H9 (cell line): ENCODE measurements around the gene C1RL. TPM values are rescaled to one million over a fixed set of nuclear protein-coding genes. Genes with fewer than 3 reads are reported as not detected.

Experiments
- DNase-seq: peaks from one replicate; pipeline ENCODE4 v3.0.0-alpha.2; 2017
- H2AFZ ChIP-seq: one replicate; pipeline ENCODE4 v1.6.1; 2013; ENCODE audit warnings: mild to moderate bottlenecking, low read length, control low read depth, moderate library complexity
- H2AK5ac ChIP-seq: 2 replicates; pipeline ENCODE4 v1.6.1; 2013; ENCODE audit warnings: low read length, control low read depth, mixed read lengths; ENCODE audit not compliant: insufficient read length
- H2BK120ac ChIP-seq: one replicate; pipeline ENCODE4 v1.6.1; 2013; ENCODE audit warnings: low read depth, mild to moderate bottlenecking, low read length, control low read depth, inconsistent platforms; ENCODE audit not compliant: poor library complexity, severe bottlenecking
- H2BK12ac ChIP-seq: 2 replicates; pipeline ENCODE4 v1.6.1; 2013; ENCODE audit warnings: low read length, control low read depth, mixed read lengths, low read depth; ENCODE audit not compliant: insufficient read length
- H2BK15ac ChIP-seq: 2 replicates; pipeline ENCODE4 v1.6.1; 2013; ENCODE audit warnings: low read depth, low read length, control low read depth
- H2BK20ac ChIP-seq: one replicate; pipeline ENCODE4 v1.6.1; 2013; ENCODE audit warnings: low read depth, mild to moderate bottlenecking, low read length, control low read depth, inconsistent platforms; ENCODE audit not compliant: poor library complexity, severe bottlenecking
- H2BK5ac ChIP-seq: 2 replicates; pipeline ENCODE4 v1.6.1; 2013; ENCODE audit warnings: low read length, control low read depth, mixed read lengths; ENCODE audit not compliant: insufficient read length
- H3K14ac ChIP-seq: 2 replicates; pipeline ENCODE4 v1.6.1; 2013; ENCODE audit warnings: low read length, control low read depth; ENCODE audit not compliant: insufficient read depth
- H3K18ac ChIP-seq: 2 replicates; pipeline ENCODE4 v1.6.1; 2013; ENCODE audit warnings: low read depth, mild to moderate bottlenecking, mixed read lengths, low read length, control low read depth; ENCODE audit not compliant: insufficient read length
- H3K23ac ChIP-seq: 2 replicates; pipeline ENCODE4 v1.6.1; 2013; ENCODE audit warnings: low read length, control low read depth, mixed read lengths, low read depth; ENCODE audit not compliant: insufficient read length
- H3K23me2 ChIP-seq: 2 replicates; pipeline ENCODE4 v1.6.1; 2013; ENCODE audit warnings: low read depth, mild to moderate bottlenecking, mixed read lengths, low read length, control low read depth; ENCODE audit not compliant: insufficient read length, poor library complexity, severe bottlenecking
- H3K27ac ChIP-seq: 2 replicates; pipeline ENCODE4 v1.5.1; 2013; ENCODE audit warnings: low read length, control low read depth, mixed read lengths, low read depth; ENCODE audit not compliant: insufficient read length
- H3K27me3 ChIP-seq: 2 replicates; pipeline ENCODE4 v1.6.1; 2013; ENCODE audit warnings: low read length, control low read depth, inconsistent platforms; ENCODE audit not compliant: insufficient read depth
- H3K4ac ChIP-seq: 2 replicates; pipeline ENCODE4 v1.6.1; 2013; ENCODE audit warnings: low read depth, mild to moderate bottlenecking, control low read depth, inconsistent platforms, low read length, moderate library complexity
- H3K4me1 ChIP-seq: 2 replicates; pipeline ENCODE4 v1.6.1; 2013; ENCODE audit warnings: low read length, control low read depth, inconsistent platforms; ENCODE audit not compliant: insufficient read depth
- H3K4me2 ChIP-seq: 2 replicates; pipeline ENCODE4 v1.6.1; 2013; ENCODE audit warnings: low read length, control low read depth, mixed read lengths; ENCODE audit not compliant: insufficient read length, insufficient read depth
- H3K56ac ChIP-seq: 2 replicates; pipeline ENCODE4 v1.6.1; 2013; ENCODE audit warnings: low read depth, mild to moderate bottlenecking, mixed read lengths, low read length, control low read depth; ENCODE audit not compliant: insufficient read length
- H3K79me1 ChIP-seq: 2 replicates; pipeline ENCODE4 v1.6.1; 2013; ENCODE audit warnings: low read depth, mild to moderate bottlenecking, moderate library complexity, low read length, control low read depth, inconsistent platforms; ENCODE audit not compliant: insufficient read depth, poor library complexity, severe bottlenecking
- H3K79me2 ChIP-seq: 2 replicates; pipeline ENCODE4 v1.6.1; 2013; ENCODE audit warnings: low read length, control low read depth, inconsistent platforms; ENCODE audit not compliant: insufficient read depth
- H3K9ac ChIP-seq: 2 replicates; pipeline ENCODE4 v1.6.1; 2013; ENCODE audit warnings: low read length, control low read depth, mixed read lengths; ENCODE audit not compliant: insufficient read length; ENCODE audit errors: extremely low read depth
- H3K9me3 ChIP-seq: one replicate; pipeline ENCODE4 v1.6.1; 2013; ENCODE audit warnings: low read depth, low read length, inconsistent platforms; ENCODE audit not compliant: control insufficient read depth
- H3T11ph ChIP-seq: one replicate; pipeline ENCODE4 v1.6.1; 2013; ENCODE audit warnings: mild to moderate bottlenecking, low read length, control low read depth, inconsistent platforms
- H4K20me1 ChIP-seq: one replicate; pipeline ENCODE4 v1.6.1; 2013; ENCODE audit not compliant: control insufficient read depth, insufficient read length, insufficient read depth
- H4K5ac ChIP-seq: 2 replicates; pipeline ENCODE4 v1.6.1; 2013; ENCODE audit warnings: low read depth, mild to moderate bottlenecking, mixed read lengths, low read length, control low read depth; ENCODE audit not compliant: insufficient read length
- H4K8ac ChIP-seq: replicated peaks from 2 replicates; pipeline ENCODE4 v1.6.1; 2013; ENCODE audit warnings: low read length, control low read depth, mixed read lengths, low read depth; ENCODE audit not compliant: insufficient read length
- H4K91ac ChIP-seq: 2 replicates; pipeline ENCODE4 v1.6.1; 2013; ENCODE audit warnings: low read depth, mild to moderate bottlenecking, moderate library complexity, mixed read lengths, low read length, control low read depth; ENCODE audit not compliant: insufficient read length
- H3K27ac Mint-ChIP-seq, 3 experiments: 2 replicates in 2 of 3; 3 replicates in 1 of 3; pipeline ENCODE4 v1.8.0; 2020 to 2021; ENCODE audit warnings: mixed read lengths in 3 of 3, mild to moderate bottlenecking in 1 of 3, moderate library complexity in 1 of 3
- H3K27me3 Mint-ChIP-seq: 2 replicates; pipeline ENCODE4 v1.8.0; 2021; ENCODE audit warnings: low read depth, mild to moderate bottlenecking, moderate library complexity, mixed read lengths
- H3K36me3 Mint-ChIP-seq, 3 experiments: 2 replicates in 2 of 3; 3 replicates in 1 of 3; pipeline ENCODE4 v1.8.0; 2020 to 2021; ENCODE audit warnings: low read depth in 3 of 3, mixed read lengths in 3 of 3; ENCODE audit not compliant: insufficient read depth in 1 of 3
- H3K4me1 Mint-ChIP-seq, 2 experiments: 2 replicates each; pipeline ENCODE4 v1.8.0; 2020; ENCODE audit warnings: mixed read lengths in 2 of 2
- H3K4me3 Mint-ChIP-seq, 2 experiments: 2 replicates in 1 of 2; 3 replicates in 1 of 2; pipeline ENCODE4 v1.8.0; 2020 to 2021; ENCODE audit warnings: mild to moderate bottlenecking in 2 of 2, mixed read lengths in 2 of 2, moderate library complexity in 1 of 2
- H3K9me3 Mint-ChIP-seq, 2 experiments: 2 replicates in 1 of 2; 3 replicates in 1 of 2; pipeline ENCODE4 v1.8.0; 2020; ENCODE audit warnings: mild to moderate bottlenecking in 2 of 2, mixed read lengths in 2 of 2, moderate library complexity in 1 of 2
- total RNA-seq: library from RNA; stranded (reverse); gene quantifications from 2 replicates; pipeline ENCODE4 v1.2.1, GENCODE V29; 2021
- TF ChIP-seq, protein P1 (sequence below): fragments of 200-600 bp; sonication (generic); conservative IDR thresholded peaks from 3 replicates; pipeline ENCODE4 v1.8.0; 2021; ENCODE audit warnings: antibody characterized with exemption, mild to moderate bottlenecking

The C1RL gene
- total RNA-seq, 1 experiment from 2014 or later = 15.1 TPM

DNA sequence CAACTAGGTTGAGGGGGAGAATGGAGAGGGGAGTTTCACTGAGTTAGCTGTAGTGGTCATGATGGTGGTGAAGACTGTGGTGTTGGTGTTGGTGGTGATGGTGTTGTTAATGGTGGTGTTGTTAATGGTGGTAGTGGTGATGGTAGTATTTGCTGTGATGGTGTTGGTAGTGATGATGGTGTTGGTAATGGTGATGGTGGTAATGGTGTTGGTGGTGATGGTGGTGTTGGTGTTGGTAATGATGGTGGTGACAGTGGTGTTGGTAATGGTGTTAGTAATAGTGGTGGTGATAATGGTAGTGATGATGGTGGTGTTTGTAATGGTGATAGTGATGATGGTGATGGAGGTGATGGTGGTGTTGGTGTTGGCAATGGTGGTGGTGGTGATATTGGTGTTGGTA, 25.9 kb downstream of the C1RL start:
- Histone ChIP-seq H4K91ac (no peak overlapping the region), H2BK12ac (no peak overlapping the region), H3K9me3 (no peaks in the 10 kb centered on the region), H4K20me1 (no peaks in the 10 kb centered on the region), H3K18ac (no peak overlapping the region), H2BK15ac (no peak overlapping the region), H3K23me2 (no peaks in the 10 kb centered on the region), H3K27ac (no peak overlapping the region), H2BK5ac (no peak overlapping the region), H2AK5ac (no peak overlapping the region), H3K4ac (no peak overlapping the region), H3K14ac (no peak overlapping the region), H2BK120ac (no peak overlapping the region), H3K4me2 (no peak overlapping the region), H3K9ac (no peak overlapping the region), H3K4me1 (no peaks in the 10 kb centered on the region), H3T11ph (no peak overlapping the region), H4K8ac (no peak overlapping the region), H3K56ac (no peak overlapping the region), H2BK20ac (no peak overlapping the region), H3K79me1 (no peaks in the 10 kb centered on the region), H4K5ac (no peak overlapping the region), H3K27me3 (no peaks in the 10 kb centered on the region), H3K79me2 (no peaks in the 10 kb centered on the region), H2AFZ (no peak overlapping the region), H3K23ac (no peak overlapping the region)
- Mint-ChIP-seq H3K4me3 (no peak overlapping the region), H3K9me3 (peaks cover 5% of the 10 kb centered on the region in 2 experiments), H3K36me3 (peaks cover 5 to 12% (median 12%) of the 10 kb centered on the region in 3 experiments), H3K27ac (no peak overlapping the region), H3K4me1 (no peaks in the 10 kb centered on the region), H3K27me3 (no peaks in the 10 kb centered on the region)
- no peak for DNase-seq
- TF ChIP-seq, protein P1, sequence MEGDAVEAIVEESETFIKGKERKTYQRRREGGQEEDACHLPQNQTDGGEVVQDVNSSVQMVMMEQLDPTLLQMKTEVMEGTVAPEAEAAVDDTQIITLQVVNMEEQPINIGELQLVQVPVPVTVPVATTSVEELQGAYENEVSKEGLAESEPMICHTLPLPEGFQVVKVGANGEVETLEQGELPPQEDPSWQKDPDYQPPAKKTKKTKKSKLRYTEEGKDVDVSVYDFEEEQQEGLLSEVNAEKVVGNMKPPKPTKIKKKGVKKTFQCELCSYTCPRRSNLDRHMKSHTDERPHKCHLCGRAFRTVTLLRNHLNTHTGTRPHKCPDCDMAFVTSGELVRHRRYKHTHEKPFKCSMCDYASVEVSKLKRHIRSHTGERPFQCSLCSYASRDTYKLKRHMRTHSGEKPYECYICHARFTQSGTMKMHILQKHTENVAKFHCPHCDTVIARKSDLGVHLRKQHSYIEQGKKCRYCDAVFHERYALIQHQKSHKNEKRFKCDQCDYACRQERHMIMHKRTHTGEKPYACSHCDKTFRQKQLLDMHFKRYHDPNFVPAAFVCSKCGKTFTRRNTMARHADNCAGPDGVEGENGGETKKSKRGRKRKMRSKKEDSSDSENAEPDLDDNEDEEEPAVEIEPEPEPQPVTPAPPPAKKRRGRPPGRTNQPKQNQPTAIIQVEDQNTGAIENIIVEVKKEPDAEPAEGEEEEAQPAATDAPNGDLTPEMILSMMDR = no peak
